ENCODE results near the gene GUSB. TPM values are rescaled to one million over a fixed set of nuclear protein-coding genes. Genes with fewer than 3 reads are reported as not detected.
"Not testable (repeated sequence)": the region's sequence is repeated elsewhere in the genome, so short reads cannot be mapped to it uniquely, and the experiment has no call there.

GUSB gene
- total and polyA plus RNA-seq, 7 donors, result 9.3 to 18.8 (median 12.0) TPM

DNA sequence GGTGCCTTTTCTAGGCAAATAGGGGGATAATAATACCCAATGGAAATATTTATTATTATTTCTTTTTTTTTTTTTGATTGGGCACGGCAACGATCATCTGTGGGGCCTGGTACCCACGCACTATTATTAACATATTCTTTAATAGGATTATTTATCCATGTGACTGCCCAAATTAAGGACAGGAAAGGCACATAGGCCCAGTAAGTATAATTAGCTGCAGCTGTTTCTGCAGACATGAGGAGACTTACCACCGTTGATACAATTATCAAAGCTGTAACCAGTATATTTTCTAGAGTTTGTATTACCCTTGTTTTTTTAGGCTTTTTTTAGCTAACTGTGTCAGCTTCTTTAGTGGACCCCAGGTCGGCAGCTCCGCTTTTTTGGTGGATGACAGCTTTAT is 25.2 kb upstream of the GUSB start:
- Histone ChIP-seq H3K27ac (no peak overlapping the region), H3K9me3 (no peaks in the 10 kb centered on the region), H3K36me3 (ENCODE audit: insufficient read depth in 1 of 2, low read depth in 1 of 2) (no peaks in the 10 kb centered on the region), H3K27me3 (ENCODE audit: insufficient read depth in 3 of 3, low read length in 2 of 3) (no peaks in the 10 kb centered on the region), H3K4me3 (no peak overlapping the region), H3K4me1 (no peaks in the 10 kb centered on the region)
- TF ChIP-seq, protein P1, sequence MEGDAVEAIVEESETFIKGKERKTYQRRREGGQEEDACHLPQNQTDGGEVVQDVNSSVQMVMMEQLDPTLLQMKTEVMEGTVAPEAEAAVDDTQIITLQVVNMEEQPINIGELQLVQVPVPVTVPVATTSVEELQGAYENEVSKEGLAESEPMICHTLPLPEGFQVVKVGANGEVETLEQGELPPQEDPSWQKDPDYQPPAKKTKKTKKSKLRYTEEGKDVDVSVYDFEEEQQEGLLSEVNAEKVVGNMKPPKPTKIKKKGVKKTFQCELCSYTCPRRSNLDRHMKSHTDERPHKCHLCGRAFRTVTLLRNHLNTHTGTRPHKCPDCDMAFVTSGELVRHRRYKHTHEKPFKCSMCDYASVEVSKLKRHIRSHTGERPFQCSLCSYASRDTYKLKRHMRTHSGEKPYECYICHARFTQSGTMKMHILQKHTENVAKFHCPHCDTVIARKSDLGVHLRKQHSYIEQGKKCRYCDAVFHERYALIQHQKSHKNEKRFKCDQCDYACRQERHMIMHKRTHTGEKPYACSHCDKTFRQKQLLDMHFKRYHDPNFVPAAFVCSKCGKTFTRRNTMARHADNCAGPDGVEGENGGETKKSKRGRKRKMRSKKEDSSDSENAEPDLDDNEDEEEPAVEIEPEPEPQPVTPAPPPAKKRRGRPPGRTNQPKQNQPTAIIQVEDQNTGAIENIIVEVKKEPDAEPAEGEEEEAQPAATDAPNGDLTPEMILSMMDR (IDR thresholded peaks at IDR 0.05), result no peak
- ATAC-seq, result no peak
- intact Hi-C loops (cut with DNase I), result no loop called here
- DNase-seq, result no peak
- 67 to 78% (median 78%) methylated on average over 6 of the region's 6 CpGs for WGBS, 3 donors

DNA sequence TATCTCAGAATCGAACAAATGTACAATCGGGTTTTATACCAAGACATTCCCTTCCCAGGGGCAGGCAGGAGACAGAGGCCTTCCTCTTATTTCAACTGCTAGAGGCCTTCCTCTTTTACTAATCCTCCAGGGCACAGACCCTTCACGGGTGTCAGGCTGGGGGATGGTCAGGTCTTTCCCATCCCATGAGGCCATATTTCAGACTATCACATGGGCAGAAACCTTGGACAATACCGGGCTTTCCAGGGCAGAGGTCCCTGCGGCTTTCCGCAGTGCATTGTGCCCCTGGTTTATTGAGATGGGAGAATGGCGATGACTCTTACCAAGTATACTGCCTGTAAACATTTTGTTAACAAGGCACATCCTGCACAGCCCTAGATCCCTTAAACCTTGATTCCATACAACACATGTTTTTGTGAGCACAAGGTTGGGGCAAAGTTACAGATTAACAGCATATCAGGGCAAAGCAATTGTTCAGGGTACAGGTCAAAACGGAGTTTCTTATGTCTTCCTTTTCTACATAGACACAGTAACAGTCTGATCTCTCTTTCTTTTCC is 23.2 kb upstream of the GUSB start:
- H3K4me3 ChIP-seq; H3K36me3 ChIP-seq (ENCODE audit: insufficient read depth in 1 of 2, low read depth in 1 of 2); H3K4me1 ChIP-seq; ATAC-seq; DNase-seq; intact Hi-C loops (cut with DNase I); H3K27me3 ChIP-seq (ENCODE audit: insufficient read depth in 3 of 3, low read length in 2 of 3); H3K9me3 ChIP-seq; H3K27ac ChIP-seq: not testable (repeated sequence)
- 73 to 82% (median 76%) methylated on average over 8 of the region's 8 CpGs for WGBS, 3 donors

DNA sequence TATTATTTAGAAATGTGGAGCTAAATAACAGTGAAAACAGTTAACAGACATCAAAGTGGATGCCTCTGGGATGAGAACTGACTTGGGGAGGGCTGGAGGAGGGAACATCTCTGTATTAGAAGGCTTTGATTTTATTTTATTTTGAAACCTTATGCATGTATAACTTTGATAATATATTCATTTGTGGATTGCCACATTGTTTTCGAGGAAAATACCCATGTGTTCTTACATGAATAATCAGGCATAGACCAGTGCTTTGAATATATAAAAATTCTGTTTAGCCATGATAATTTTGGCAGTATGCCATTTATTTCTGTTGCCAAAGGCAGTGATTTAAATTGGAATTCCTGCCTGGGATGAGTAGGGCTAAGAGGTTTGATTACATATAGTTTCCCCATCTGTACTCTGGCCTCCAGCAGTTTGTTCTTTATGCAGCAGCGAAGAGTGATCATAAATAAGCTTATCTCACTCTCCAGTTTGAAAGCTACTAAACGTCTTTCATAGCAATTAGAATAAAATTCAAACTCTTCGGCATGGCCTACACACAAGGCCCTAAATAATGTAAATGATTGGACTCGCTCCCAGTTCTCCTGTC is 18.9 kb upstream of the GUSB start:
- H3K4me3 ChIP-seq; DNase-seq; H3K27ac ChIP-seq; intact Hi-C loops (cut with DNase I); ATAC-seq; H3K36me3 ChIP-seq (ENCODE audit: insufficient read depth in 1 of 2, low read depth in 1 of 2); H3K27me3 ChIP-seq (ENCODE audit: insufficient read depth in 3 of 3, low read length in 2 of 3); H3K4me1 ChIP-seq; H3K9me3 ChIP-seq: not testable (repeated sequence)
- 65 to 79% (median 76%) methylated on average over 1 of the region's 5 CpGs for WGBS, 3 donors

DNA sequence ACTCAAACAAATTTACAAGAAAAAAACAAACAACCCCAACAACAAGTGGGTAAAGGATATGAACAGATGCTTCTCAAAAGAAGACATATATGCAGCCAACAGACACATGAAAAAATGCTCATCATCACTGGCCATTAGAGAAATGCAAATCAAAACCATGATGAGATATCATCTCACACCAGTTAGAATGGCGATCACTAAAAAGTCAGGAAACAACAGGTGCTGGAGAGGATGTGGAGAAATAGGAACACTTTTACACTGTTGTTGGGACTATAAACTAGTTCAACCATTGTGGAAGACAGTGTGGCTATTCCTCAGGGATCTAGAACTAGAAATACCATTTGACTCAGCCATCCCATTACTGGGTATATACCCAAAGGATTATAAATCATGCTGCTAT is 13.0 kb upstream of the GUSB start:
- WGBS, 3 donors, result 0 to 100% (median 0%) methylated on average over 1 of the region's 1 CpG
- H3K4me3 ChIP-seq; ATAC-seq; DNase-seq; H3K36me3 ChIP-seq (ENCODE audit: insufficient read depth in 1 of 2, low read depth in 1 of 2); intact Hi-C loops (cut with DNase I); H3K4me1 ChIP-seq; H3K27me3 ChIP-seq (ENCODE audit: insufficient read depth in 3 of 3, low read length in 2 of 3); H3K27ac ChIP-seq; H3K9me3 ChIP-seq: not testable (repeated sequence)

DNA sequence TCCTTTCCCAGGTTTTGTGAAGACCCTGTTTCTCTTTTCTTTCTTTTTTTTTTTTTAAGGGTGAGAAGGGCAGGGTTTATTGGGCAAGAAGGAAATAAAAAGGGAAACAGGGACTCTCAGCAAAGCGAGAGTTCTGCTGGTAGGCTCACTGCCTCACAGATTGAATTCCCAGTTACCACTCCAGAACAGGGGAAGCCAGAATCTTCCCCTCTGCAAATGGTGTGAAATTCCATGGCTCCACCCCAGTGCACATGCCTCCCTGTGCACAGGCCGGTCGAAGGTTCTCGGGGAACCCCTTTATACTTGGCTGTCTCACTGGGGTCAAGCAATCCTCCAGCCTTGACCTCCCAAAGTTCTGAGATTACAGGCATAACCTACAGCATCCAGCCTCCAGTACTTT is 10.5 kb upstream of the GUSB start:
- Histone ChIP-seq H3K27ac (no peak overlapping the region), H3K4me3 (no peak overlapping the region), H3K4me1 (no peaks in the 10 kb centered on the region), H3K36me3 (ENCODE audit: insufficient read depth in 1 of 2, low read depth in 1 of 2) (no peaks in the 10 kb centered on the region), H3K27me3 (ENCODE audit: insufficient read depth in 3 of 3, low read length in 2 of 3) (no peaks in the 10 kb centered on the region), H3K9me3 (no peaks in the 10 kb centered on the region)
- no peak for ATAC-seq
- no peak for DNase-seq
- intact Hi-C loops (cut with DNase I), result no loop called here
- TF ChIP-seq, protein P1 (IDR thresholded peaks at IDR 0.05), result no peak
- 80 to 88% (median 87%) methylated on average over 4 of the region's 4 CpGs for WGBS, 3 donors

DNA sequence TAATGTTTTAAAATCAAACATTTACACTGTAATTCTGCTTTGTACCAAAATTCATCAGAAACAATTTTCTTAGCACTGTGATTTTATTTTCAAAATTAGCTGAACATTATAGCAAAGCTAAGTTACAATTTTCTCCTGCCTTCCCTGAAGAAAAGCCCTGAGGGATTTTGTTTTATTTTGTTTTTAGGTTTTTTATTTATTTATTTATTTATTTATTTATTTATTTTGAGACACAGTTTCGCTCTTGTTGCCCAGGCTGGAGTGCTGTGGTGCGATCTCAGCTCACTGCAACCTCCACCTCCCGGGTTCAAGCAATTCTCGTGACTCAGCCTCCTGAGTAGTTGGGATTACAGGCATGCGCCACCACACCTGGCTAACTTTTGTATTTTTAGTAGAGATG is 9.8 kb upstream of the GUSB start:
- H3K27me3 ChIP-seq (ENCODE audit: insufficient read depth in 3 of 3, low read length in 2 of 3); H3K27ac ChIP-seq; H3K4me1 ChIP-seq; H3K4me3 ChIP-seq; H3K36me3 ChIP-seq (ENCODE audit: insufficient read depth in 1 of 2, low read depth in 1 of 2); intact Hi-C loops (cut with DNase I); H3K9me3 ChIP-seq; DNase-seq; ATAC-seq: not testable (repeated sequence)
- WGBS, 3 donors, result 91 to 94% (median 94%) methylated on average over 5 of the region's 5 CpGs
